ENCODE measurements around the gene HLA-DOA. TPM values are rescaled to one million over a fixed set of nuclear protein-coding genes. Genes with fewer than 3 reads are reported as not detected.

The HLA-DOA gene
- total RNA-seq (2022; extraction: Qiagen RNA extraction), result 0.05 TPM in 1 of 5 replicates, not detected in the others

GRCh38 chr6:33008944-33009861 lies at the start of gene HLA-DOA:
Gene HLA-DOA (minus strand): TSS chr6:33009591.

GRCh38 chr6:32968093-32968866 lies 41.1 kb downstream of the HLA-DOA start, which contains the start of gene BRD2:
Gene BRD2 (plus strand): TSS chr6:32968594. CDS start chr6:32972899, 4,305 bp downstream.

Other genes starting within 250 kb of the HLA-DOA start
- not detected in 5 replicates for gene HLA-DQB2, start 246.1 kb downstream of the HLA-DOA start, total RNA-seq (2022; extraction: Qiagen RNA extraction)
- 0.05 to 0.14 TPM (median 0.12 TPM) in 4 of 5 replicates, not detected in the other for gene HLA-DOB, start 192.6 kb downstream of the HLA-DOA start, total RNA-seq (2022; extraction: Qiagen RNA extraction)
- 14.8 to 21.1 TPM (median 17.8 TPM) in 5 replicates for gene TAP2, start 170.9 kb downstream of the HLA-DOA start, total RNA-seq (2022; extraction: Qiagen RNA extraction)
- 18.4 to 21.4 TPM (median 19.4 TPM) in 5 replicates for gene PSMB8, start 165.5 kb downstream of the HLA-DOA start, total RNA-seq (2022; extraction: Qiagen RNA extraction)
- 32.0 to 36.9 TPM (median 34.0 TPM) in 5 replicates for gene TAP1, start 155.9 kb downstream of the HLA-DOA start, total RNA-seq (2022; extraction: Qiagen RNA extraction)
- 14.0 to 25.5 TPM (median 19.0 TPM) in 5 replicates for gene PSMB9, start 155.4 kb downstream of the HLA-DOA start, total RNA-seq (2022; extraction: Qiagen RNA extraction)
- gene HLA-DMB, start 68.6 kb downstream of the HLA-DOA start, total RNA-seq (2022; extraction: Qiagen RNA extraction), result 1.4 to 2.5 TPM (median 1.7 TPM) in 5 replicates
- gene HLA-DMA, start 56.5 kb downstream of the HLA-DOA start, total RNA-seq (2022; extraction: Qiagen RNA extraction), result 2.9 to 3.7 TPM (median 3.0 TPM) in 5 replicates
- 104 to 133 TPM (median 112 TPM) in 5 replicates for gene BRD2, start 41.0 kb downstream of the HLA-DOA start, total RNA-seq (2022; extraction: Qiagen RNA extraction)
- 0.05 to 0.11 TPM in 2 of 5 replicates, not detected in the others for gene HLA-DPA1, start 64.1 kb upstream of the HLA-DOA start, total RNA-seq (2022; extraction: Qiagen RNA extraction)
- gene HLA-DPB1, start 66.4 kb upstream of the HLA-DOA start, total RNA-seq (2022; extraction: Qiagen RNA extraction), result not detected in 5 replicates
- 0.31 to 0.92 TPM (median 0.81 TPM) in 5 replicates for gene COL11A2, start 182.9 kb upstream of the HLA-DOA start, total RNA-seq (2022; extraction: Qiagen RNA extraction)
- gene RXRB, start 191.1 kb upstream of the HLA-DOA start, total RNA-seq (2022; extraction: Qiagen RNA extraction), result 17.4 to 21.9 TPM (median 19.7 TPM) in 5 replicates
- gene SLC39A7, start 191.3 kb upstream of the HLA-DOA start, total RNA-seq (2022; extraction: Qiagen RNA extraction), result 99.7 to 114 TPM (median 108 TPM) in 5 replicates
- 12.7 to 17.3 TPM (median 15.3 TPM) in 5 replicates for gene HSD17B8, start 195.1 kb upstream of the HLA-DOA start, total RNA-seq (2022; extraction: Qiagen RNA extraction)
- 19.1 to 24.8 TPM (median 23.7 TPM) in 5 replicates for gene RING1, start 198.9 kb upstream of the HLA-DOA start, total RNA-seq (2022; extraction: Qiagen RNA extraction)

All from A549 treated with AZD2906 at 1 μM for 4 hours (cell line).